Neural progenitor cell (in vitro differentiated cells): ENCODE measurements around the gene C2orf78.

Experiments used
- CTCF ChIP-seq: fragments of 200-600 bp; sonication (generic); IDR thresholded peaks from 2 replicates; pipeline ENCODE4 v1.5.1; 2017; ENCODE audit warnings: antibody characterized with exemption, mild to moderate bottlenecking
- EZH2phosphoT487 ChIP-seq: fragments of 200-600 bp; sonication (generic); IDR thresholded peaks from 2 replicates; pipeline ENCODE4 v1.6.1; 2017; ENCODE audit warnings: antibody characterized with exemption

GRCh38 chr2:73822991-73823390 is 39.0 kb downstream of the C2orf78 start:
- TF ChIP-seq CTCF (no peak), EZH2phosphoT487 (no peak)
